A549 (cell line): ENCODE measurements around the gene FCMR. TPM values are rescaled to one million over a fixed set of nuclear protein-coding genes. Genes with fewer than 3 reads are reported as not detected.

Experiments
- ATAC-seq, 2 experiments: fragments of 200-7000 bp in 1 of 2; fragments of >200 bp in 1 of 2; cut with Nextera tagmentation in 1 of 2; cut with Tn5 transposase in 1 of 2; 3 replicates each; pipeline versions ENCODE4 v1.8.0 to v1.9.1; 2018 to 2020; ENCODE audit warnings: mild to moderate bottlenecking in 1 of 2, moderate library complexity in 1 of 2
- CTCF ChIA-PET: fragments of 300-600 bp; sonication (Branson Sonifier 250); formaldehyde crosslinking; extraction: SDS; loops from one replicate; lab custom pipeline; 2021; ENCODE audit warnings: antibody characterized with exemption, inconsistent platforms; lab: Yijun Ruan, JAX
- POLR2A ChIA-PET: fragments of 350-600 bp; formaldehyde crosslinking; extraction: SDS; loops from one replicate; lab custom pipeline; 2021; ENCODE audit warnings: antibody characterized with exemption, inconsistent platforms; lab: Yijun Ruan, JAX
- DNase-seq, 2 experiments: peaks; one replicate each; pipeline versions ENCODE4 v3.0.0 to v3.0.0-alpha.2; 2011 to 2016; ENCODE audit warnings: low read depth in 1 of 2, low spot score in 1 of 2
- FAIRE-seq: peaks from 2 replicates; lab custom pipeline; 2011; peaks lifted over from hg19 to GRCh38; lab: Jason Lieb, UNC
- H3K27ac ChIP-seq, 2 experiments: fragments of >200 bp; sonication (Bioruptor Twin); formaldehyde crosslinking; 3 replicates each; pipeline ENCODE4 v1.5.1; 2016 to 2017
- H3K4me1 ChIP-seq: fragments of >200 bp; sonication (Bioruptor Twin); formaldehyde crosslinking; 3 replicates; pipeline ENCODE4 v1.6.1; 2016
- H3K4me2 ChIP-seq: fragments of >200 bp; sonication (Bioruptor Twin); formaldehyde crosslinking; 3 replicates; pipeline ENCODE4 v1.6.1; 2016
- H3K4me3 ChIP-seq: fragments of >200 bp; sonication (Bioruptor Twin); formaldehyde crosslinking; 3 replicates; pipeline ENCODE4 v1.5.1; 2016
- H3K9me3 ChIP-seq: fragments of >200 bp; sonication (Bioruptor Twin); formaldehyde crosslinking; 3 replicates; pipeline ENCODE4 v1.6.1; 2016
- CBX8 ChIP-seq: fragments of 200-600 bp; sonication (generic); IDR thresholded peaks from 2 replicates; pipeline ENCODE4 v1.6.1; 2016
- CHD2 ChIP-seq: fragments of 150-350 bp; IDR thresholded peaks from 2 replicates; pipeline ENCODE4 v1.6.1; 2014; ENCODE audit warnings: low read length; ENCODE audit not compliant: partially characterized antibody
- CHD4 ChIP-seq: fragments of 200-600 bp; sonication (generic); IDR thresholded peaks from 2 replicates; pipeline ENCODE4 v1.6.1; 2016; ENCODE audit warnings: antibody characterized with exemption, mild to moderate bottlenecking, borderline replicate concordance
- ELK1 ChIP-seq: fragments of 150-350 bp; IDR thresholded peaks from 2 replicates; pipeline ENCODE4 v1.6.1; 2014; ENCODE audit warnings: low read depth, mild to moderate bottlenecking, low read length
- FOSB ChIP-seq: fragments of 250-450 bp; sonication (Bioruptor Pico); IDR thresholded peaks from 2 replicates; pipeline ENCODE4 v1.5.0; 2020; ENCODE audit warnings: mild to moderate bottlenecking, moderate library complexity
- HEYL ChIP-seq: fragments of 250-450 bp; sonication (Bioruptor Pico); IDR thresholded peaks from 2 replicates; pipeline ENCODE4 v1.8.0; 2021; ENCODE audit warnings: mild to moderate bottlenecking, moderate library complexity
- HOXA7 ChIP-seq: fragments of 250-450 bp; sonication (Bioruptor Pico); IDR thresholded peaks from 2 replicates; pipeline ENCODE4 v1.5.0; 2020; ENCODE audit warnings: mild to moderate bottlenecking, moderate library complexity
- HOXB5 ChIP-seq: fragments of 250-450 bp; sonication (Bioruptor Pico); IDR thresholded peaks from 2 replicates; pipeline ENCODE4 v1.5.0; 2020; ENCODE audit warnings: mild to moderate bottlenecking, moderate library complexity
- MAZ ChIP-seq: fragments of 150-350 bp; IDR thresholded peaks from 2 replicates; pipeline ENCODE4 v1.6.1; 2014; ENCODE audit warnings: antibody characterized with exemption, low read depth, low read length, borderline replicate concordance
- MYC ChIP-seq: IDR thresholded peaks from 2 replicates; pipeline ENCODE4 v1.6.1; 2012; ENCODE audit warnings: mild to moderate bottlenecking, inconsistent platforms, low read length, improper control_type of control experiment, borderline replicate concordance
- PBX3 ChIP-seq: IDR thresholded peaks from 2 replicates; pipeline ENCODE4 v1.6.1; 2012
- RAD21 ChIP-seq, 2 experiments: fragments of >200 bp in 1 of 2; sonication (Bioruptor Twin) in 1 of 2; formaldehyde crosslinking in 1 of 2; IDR thresholded peaks in 1 of 2; conservative IDR thresholded peaks in 1 of 2; 2 replicates in 1 of 2; 3 replicates in 1 of 2; pipeline ENCODE4 v1.6.1; 2012 to 2018; ENCODE audit warnings: inconsistent platforms in 1 of 2
- TFCP2L1 ChIP-seq: fragments of 250-450 bp; sonication (Bioruptor Pico); IDR thresholded peaks from 2 replicates; pipeline ENCODE4 v1.5.0; 2021; ENCODE audit warnings: mild to moderate bottlenecking
- TP53 ChIP-seq: fragments of 250-450 bp; sonication (Bioruptor Pico); IDR thresholded peaks from 2 replicates; pipeline ENCODE4 v1.5.0; 2021; ENCODE audit warnings: mild to moderate bottlenecking, moderate library complexity
- WGBS: methylation state at CpG from one replicate; pipeline ENCODE4 v1.1.6; 2017; ENCODE audit errors: missing lambda C conversion rate; 5-methylcytosine and 5-hydroxymethylcytosine counted together
- polyA plus RNA-seq, 4 experiments: library from polyadenylated mRNA; depleted of rRNA in 3 of 4; stranded (reverse); fragments of >200 nt; fragmentation: RNase III in 1 of 4; extraction: RNeasy Plus Mini Kit Qiagen cat#74134 plus additional on column Dnase treatment in 1 of 4; gene quantifications; 2 replicates in 3 of 4; 3 replicates in 1 of 4; pipeline ENCODE4 v1.2.3, GENCODE V29; 2011 to 2017
- TF ChIP-seq, protein P1 (sequence below): fragments of 200-600 bp; sonication (generic); IDR thresholded peaks from 2 replicates; pipeline ENCODE4 v1.6.1; 2016; ENCODE audit warnings: antibody characterized with exemption, mild to moderate bottlenecking, moderate library complexity

Gene FCMR
- polyA plus RNA-seq, 2 of the 4 experiments (the other 2 are of a cell fraction): 0.19 to 0.93 TPM

DNA sequence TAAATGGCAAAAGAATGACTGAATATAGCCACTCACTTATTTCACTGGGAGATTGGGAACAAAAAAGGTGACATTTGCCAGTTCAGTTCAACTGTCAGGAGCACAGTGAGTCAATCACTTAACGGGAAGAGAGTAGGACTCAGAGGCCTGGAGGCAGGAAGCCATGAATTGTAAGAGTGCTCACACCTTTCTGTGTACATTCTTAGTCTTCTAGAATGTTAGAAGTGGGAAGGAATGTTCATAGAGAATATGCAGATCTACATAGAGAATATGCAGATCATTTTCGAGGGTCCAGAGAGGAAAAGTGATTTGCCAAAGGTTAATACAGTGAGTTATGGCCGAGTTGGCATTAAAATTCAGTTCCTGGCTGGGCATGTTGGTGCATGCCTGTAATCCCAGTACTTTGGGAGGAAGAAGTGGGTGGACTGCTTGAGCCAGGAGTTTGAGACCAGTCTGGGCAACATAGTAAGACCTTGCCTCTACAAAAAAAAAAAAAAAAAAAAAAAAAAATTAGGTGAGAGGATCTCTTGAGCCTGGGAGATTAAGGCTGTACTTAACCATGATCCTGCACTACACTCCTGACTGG, 48.0 kb downstream of the FCMR start:
- 45% methylated on average over 3 of the region's 3 CpGs for WGBS
- no peak for ATAC-seq
- no peak for DNase-seq
- H3K4me2 ChIP-seq: no peak overlapping the region
- no peak for TF ChIP-seq PBX3
- no peak for TF ChIP-seq FOSB (CRISPR knock-in tag)
- TF ChIP-seq HOXB5 (CRISPR knock-in tag): no peak
- TF ChIP-seq CHD4: no peak
- TF ChIP-seq CHD2: no peak
- no peak for TF ChIP-seq HEYL
- TF ChIP-seq MAZ: no peak
- TF ChIP-seq, all 56 proteins: peak for 0
- ChIA-PET CTCF (interaction anchor here (0.6 to 3.5 kb wide), 2 partner anchors 38 to 923 kb away, joined by 3 to 17 read pairs; no protein-coding TSS in a partner anchor), POLR2A (interaction anchor here (0.6 kb wide), 1 partner anchor 147 kb away, joined by 4 read pairs; no protein-coding TSS in a partner anchor)
- H3K4me3 ChIP-seq: no peak overlapping the region
- H3K9me3 ChIP-seq: peaks cover 33% of the 10 kb centered on the region
- FAIRE-seq: no peak
- no peak overlapping the region for H3K27ac ChIP-seq
- H3K4me1 ChIP-seq: no peaks in the 10 kb centered on the region

DNA sequence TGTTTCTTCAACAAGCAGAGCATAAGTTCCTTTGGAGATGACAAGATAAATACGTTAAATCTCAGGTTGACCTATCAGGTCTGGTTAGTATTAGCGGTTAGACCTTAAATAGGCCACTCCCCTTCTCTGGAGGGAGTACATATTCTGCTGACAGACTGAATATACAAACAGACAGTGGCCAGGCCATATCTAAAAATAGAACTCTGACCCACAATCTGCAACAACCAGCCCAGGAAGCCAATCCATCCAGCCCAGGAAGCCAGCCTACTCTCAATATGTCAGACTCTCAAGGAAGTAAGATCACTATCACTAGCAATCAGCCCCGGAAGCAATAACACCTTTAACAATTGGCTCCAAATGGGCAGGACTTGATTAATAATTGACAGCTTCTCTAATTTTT, 49.6 kb downstream of the FCMR start:
- ChIA-PET CTCF (interaction anchor here (1.3 to 3.5 kb wide), 4 partner anchors 12 to 40 kb away, joined by 3 to 17 read pairs (median 4); no protein-coding TSS in a partner anchor), POLR2A (no interaction called here)
- no peak for ATAC-seq

GRCh38 chr1:206868264-206868663, 53.5 kb downstream of the FCMR start:
- no peak overlapping the region for H3K27ac ChIP-seq
- POLR2A ChIA-PET: no interaction called here
- DNase-seq: no peak
- TF ChIP-seq, protein P1, sequence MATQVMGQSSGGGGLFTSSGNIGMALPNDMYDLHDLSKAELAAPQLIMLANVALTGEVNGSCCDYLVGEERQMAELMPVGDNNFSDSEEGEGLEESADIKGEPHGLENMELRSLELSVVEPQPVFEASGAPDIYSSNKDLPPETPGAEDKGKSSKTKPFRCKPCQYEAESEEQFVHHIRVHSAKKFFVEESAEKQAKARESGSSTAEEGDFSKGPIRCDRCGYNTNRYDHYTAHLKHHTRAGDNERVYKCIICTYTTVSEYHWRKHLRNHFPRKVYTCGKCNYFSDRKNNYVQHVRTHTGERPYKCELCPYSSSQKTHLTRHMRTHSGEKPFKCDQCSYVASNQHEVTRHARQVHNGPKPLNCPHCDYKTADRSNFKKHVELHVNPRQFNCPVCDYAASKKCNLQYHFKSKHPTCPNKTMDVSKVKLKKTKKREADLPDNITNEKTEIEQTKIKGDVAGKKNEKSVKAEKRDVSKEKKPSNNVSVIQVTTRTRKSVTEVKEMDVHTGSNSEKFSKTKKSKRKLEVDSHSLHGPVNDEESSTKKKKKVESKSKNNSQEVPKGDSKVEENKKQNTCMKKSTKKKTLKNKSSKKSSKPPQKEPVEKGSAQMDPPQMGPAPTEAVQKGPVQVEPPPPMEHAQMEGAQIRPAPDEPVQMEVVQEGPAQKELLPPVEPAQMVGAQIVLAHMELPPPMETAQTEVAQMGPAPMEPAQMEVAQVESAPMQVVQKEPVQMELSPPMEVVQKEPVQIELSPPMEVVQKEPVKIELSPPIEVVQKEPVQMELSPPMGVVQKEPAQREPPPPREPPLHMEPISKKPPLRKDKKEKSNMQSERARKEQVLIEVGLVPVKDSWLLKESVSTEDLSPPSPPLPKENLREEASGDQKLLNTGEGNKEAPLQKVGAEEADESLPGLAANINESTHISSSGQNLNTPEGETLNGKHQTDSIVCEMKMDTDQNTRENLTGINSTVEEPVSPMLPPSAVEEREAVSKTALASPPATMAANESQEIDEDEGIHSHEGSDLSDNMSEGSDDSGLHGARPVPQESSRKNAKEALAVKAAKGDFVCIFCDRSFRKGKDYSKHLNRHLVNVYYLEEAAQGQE: no peak
- TF ChIP-seq, all 56 proteins: peak for 0
- 0% methylated on average over 1 of the region's 1 CpG for WGBS
- Histone ChIP-seq H3K4me3 (no peak overlapping the region), H3K4me2 (no peak overlapping the region), H3K9me3 (0 out of 3 replicates have a peak, but pooled peaks cover 2% of the 10 kb centered on the region), H3K4me1 (peaks cover 7% of the 10 kb centered on the region; the same call in 1 of the 3 replicates)
- no peak for FAIRE-seq
- ATAC-seq: no peak
- CTCF ChIA-PET: interaction anchor here (0.6 to 1.4 kb wide), 4 partner anchors 9 to 114 kb away, joined by 3 to 4 read pairs (median 3); no protein-coding TSS in a partner anchor

More for the DNA sequence above, 49.6 kb downstream of the FCMR start:
- Histone ChIP-seq H3K9me3 (peaks cover 19% of the 10 kb centered on the region; the same call in 2 of the 3 replicates), H3K4me3 (no peak overlapping the region), H3K4me1 (no peaks in the 10 kb centered on the region), H3K4me2 (no peak overlapping the region), H3K27ac (no peak overlapping the region)
- DNase-seq (no peak), FAIRE-seq (no peak)
- TF ChIP-seq TP53 (no peak), RAD21 (conservative IDR thresholded peaks at IDR 0.05 in 1 of 2, IDR thresholded peaks at IDR 0.05 in 1 of 2) (no peak), CBX8 (no peak), MAZ (no peak), TFCP2L1 (no peak), HOXA7 (no peak)
- 61% methylated on average over 3 of the region's 3 CpGs for WGBS

- ChIA-PET POLR2A (no interaction called here), CTCF (interaction anchor here (0.8 to 1.4 kb wide), 2 partner anchors 11 to 44 kb away, joined by 3 to 4 read pairs; no protein-coding TSS in a partner anchor)
- no peak overlapping the region for H3K4me2 ChIP-seq
- DNase-seq: no peak
- peaks cover 7% of the 10 kb centered on the region; the same call in 1 of the 3 replicates for H3K4me1 ChIP-seq
- H3K9me3 ChIP-seq: 0 out of 3 replicates have a peak, but pooled peaks cover 2% of the 10 kb centered on the region
- no peak overlapping the region for H3K27ac ChIP-seq
- FAIRE-seq: no peak
- TF ChIP-seq MAZ: no peak
- no peak for TF ChIP-seq MYC
- TF ChIP-seq ELK1: no peak
- no peak overlapping the region for H3K4me3 ChIP-seq
- no peak for ATAC-seq
Observed at GRCh38 chr1:206867716-206868115, 54.0 kb downstream of the FCMR start.
